AG04450 (cell line): ENCODE measurements around the gene NEK1. TPM values are rescaled to one million over a fixed set of nuclear protein-coding genes. Genes with fewer than 3 reads are reported as not detected.
A peak's percentile ranks its signal among the peaks of the same experiment; 100 is the strongest.
"Not testable (repeated sequence)": the region's sequence is repeated elsewhere in the genome, so short reads cannot be mapped to it uniquely, and the experiment has no call there.

Experiments
- CTCF ChIA-PET: fragments of 300-600, 350-600 bp; formaldehyde crosslinking; extraction: SDS; loops from one replicate; lab custom pipeline; 2022; ENCODE audit warnings: antibody characterized with exemption, inconsistent platforms; lab: Charles Lee
- POLR2A ChIA-PET: fragments of 350-600 bp; formaldehyde crosslinking; extraction: SDS; loops from one replicate; lab custom pipeline; 2021; ENCODE audit warnings: antibody characterized with exemption, inconsistent platforms; lab: Yijun Ruan, JAX
- DNase-seq: peaks from one replicate; pipeline ENCODE4 v3.0.0-alpha.2; 2011; ENCODE audit warnings: low read depth, low spot score
- H3K27ac ChIP-seq: one replicate; pipeline ENCODE4 v1.5.1; 2012; ENCODE audit warnings: low read depth, low read length, control low read depth
- H3K27me3 ChIP-seq: one replicate; pipeline ENCODE4 v1.6.0; 2012; ENCODE audit warnings: low read length; ENCODE audit not compliant: control insufficient read depth, insufficient read depth
- H3K4me3 ChIP-seq: 2 replicates; pipeline ENCODE4 v1.5.1; 2011; ENCODE audit warnings: mild to moderate bottlenecking, low read depth, low read length, control low read depth
- H3K9me3 ChIP-seq: 2 replicates; pipeline ENCODE4 v1.5.1; 2012; ENCODE audit warnings: low read length; ENCODE audit not compliant: control insufficient read depth, insufficient read depth
- polyA plus RNA-seq: library from polyadenylated mRNA; depleted of rRNA; stranded (reverse); fragments of >200 nt; gene quantifications from 2 replicates; pipeline ENCODE4 v1.2.3, GENCODE V29; 2011
- TF ChIP-seq, protein P1 (sequence below): IDR thresholded peaks from 2 replicates; pipeline ENCODE4 v1.5.1; 2011; ENCODE audit warnings: low read depth, low read length, control low read depth, inconsistent platforms

The NEK1 gene
- polyA plus RNA-seq, 1 experiment = 7.7 TPM

- no peak for DNase-seq
- TF ChIP-seq, protein P1, sequence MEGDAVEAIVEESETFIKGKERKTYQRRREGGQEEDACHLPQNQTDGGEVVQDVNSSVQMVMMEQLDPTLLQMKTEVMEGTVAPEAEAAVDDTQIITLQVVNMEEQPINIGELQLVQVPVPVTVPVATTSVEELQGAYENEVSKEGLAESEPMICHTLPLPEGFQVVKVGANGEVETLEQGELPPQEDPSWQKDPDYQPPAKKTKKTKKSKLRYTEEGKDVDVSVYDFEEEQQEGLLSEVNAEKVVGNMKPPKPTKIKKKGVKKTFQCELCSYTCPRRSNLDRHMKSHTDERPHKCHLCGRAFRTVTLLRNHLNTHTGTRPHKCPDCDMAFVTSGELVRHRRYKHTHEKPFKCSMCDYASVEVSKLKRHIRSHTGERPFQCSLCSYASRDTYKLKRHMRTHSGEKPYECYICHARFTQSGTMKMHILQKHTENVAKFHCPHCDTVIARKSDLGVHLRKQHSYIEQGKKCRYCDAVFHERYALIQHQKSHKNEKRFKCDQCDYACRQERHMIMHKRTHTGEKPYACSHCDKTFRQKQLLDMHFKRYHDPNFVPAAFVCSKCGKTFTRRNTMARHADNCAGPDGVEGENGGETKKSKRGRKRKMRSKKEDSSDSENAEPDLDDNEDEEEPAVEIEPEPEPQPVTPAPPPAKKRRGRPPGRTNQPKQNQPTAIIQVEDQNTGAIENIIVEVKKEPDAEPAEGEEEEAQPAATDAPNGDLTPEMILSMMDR = no peak
- H3K9me3 ChIP-seq = no peaks in the 10 kb centered on the region; the same call in 1 of the 2 replicates
- H3K27me3 ChIP-seq = no peaks in the 10 kb centered on the region
- ChIA-PET CTCF (interaction anchor here (1.2 to 1.7 kb wide), 2 partner anchors 14 to 61 kb away, joined by 3 to 10 read pairs; partner anchors contain the start of gene NEK1), POLR2A (no interaction called here)
- no peak overlapping the region for H3K4me3 ChIP-seq
- no peak overlapping the region for H3K27ac ChIP-seq
Measured at GRCh38 chr4:169627307-169627706, 14.9 kb upstream of the NEK1 start.

DNA sequence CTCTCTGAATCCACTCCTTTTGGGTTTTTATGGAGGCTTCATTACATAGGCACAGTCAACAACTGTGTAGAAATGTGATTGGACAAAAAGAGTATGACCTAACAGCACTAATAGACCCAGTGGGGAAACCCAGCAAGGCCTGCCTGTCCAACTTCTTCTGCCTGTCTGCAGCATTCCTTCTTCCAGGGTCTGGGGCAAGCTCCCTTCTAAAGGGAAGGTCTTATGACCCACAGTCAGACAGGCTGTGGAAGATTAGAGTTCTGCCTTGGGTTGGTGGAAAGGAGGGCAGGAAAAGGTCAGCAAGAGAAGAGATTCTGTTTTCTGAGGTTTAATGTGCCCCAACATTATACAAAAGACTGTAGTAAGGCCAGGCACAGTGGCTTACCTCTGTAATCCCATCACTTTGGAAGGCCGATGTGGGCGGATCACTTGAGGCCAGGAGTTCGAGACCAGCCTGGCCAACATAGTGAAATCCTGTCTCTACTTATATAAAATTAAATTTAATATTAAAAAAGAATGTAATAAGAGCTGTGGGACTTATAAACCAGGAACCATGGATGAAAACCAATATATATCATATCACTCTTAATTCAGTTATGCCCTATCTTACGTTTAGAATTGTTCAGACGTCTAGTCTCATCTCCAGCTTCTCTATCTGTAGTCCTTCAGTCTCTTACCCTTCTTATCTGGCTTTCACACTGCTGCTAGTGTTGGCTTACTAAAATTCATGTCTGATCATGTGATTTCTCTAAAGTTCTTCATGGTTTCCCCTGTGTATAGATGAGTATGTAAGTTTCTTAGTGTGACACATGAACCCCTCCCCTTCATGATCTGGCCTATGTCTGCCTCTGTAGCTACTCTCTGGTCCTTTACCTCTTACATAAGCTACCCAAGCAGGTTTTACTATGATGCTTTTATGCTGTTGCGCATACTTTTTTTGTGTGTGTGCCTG, 14.2 kb upstream of the NEK1 start:
- no peak overlapping the region for H3K27ac ChIP-seq
- DNase-seq = no peak
- POLR2A ChIA-PET = no interaction called here

DNA sequence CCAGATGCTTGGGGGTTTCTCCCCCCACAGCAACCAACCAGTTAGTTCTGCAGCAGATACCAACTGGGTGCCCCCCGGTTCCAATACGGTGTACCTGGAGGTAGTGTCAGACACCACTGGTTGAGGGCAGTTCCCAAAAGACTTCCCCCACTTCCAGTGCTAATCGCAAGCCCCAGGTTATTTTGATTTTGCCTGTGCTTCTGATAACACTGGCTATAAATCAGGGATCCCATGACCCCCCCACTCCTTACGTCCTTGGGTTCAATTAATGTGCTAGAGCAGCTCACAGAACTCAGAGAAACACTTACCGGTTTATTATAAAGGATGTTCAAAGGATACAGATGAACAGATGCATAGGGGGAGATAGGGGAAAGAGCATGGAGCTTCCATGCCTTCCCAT, 13.5 kb upstream of the NEK1 start:
- no peak overlapping the region for H3K27ac ChIP-seq
- ChIA-PET CTCF (interaction anchor here (1.7 kb wide), 1 partner anchor 13 kb away, joined by 10 read pairs; the partner anchor contains the start of gene NEK1), POLR2A (no interaction called here)
- TF ChIP-seq, protein P1 = no peak
- no peak for DNase-seq
- no peak overlapping the region for H3K4me3 ChIP-seq
- no peaks in the 10 kb centered on the region for H3K9me3 ChIP-seq
- H3K27me3 ChIP-seq = no peaks in the 10 kb centered on the region

More for the DNA sequence above, 14.2 kb upstream of the NEK1 start:
- H3K4me3 ChIP-seq = no peak overlapping the region
- H3K9me3 ChIP-seq = no peaks in the 10 kb centered on the region; the same call in 1 of the 2 replicates
- no peaks in the 10 kb centered on the region for H3K27me3 ChIP-seq
- CTCF ChIA-PET = interaction anchor here (1.2 to 1.7 kb wide), 2 partner anchors 14 to 60 kb away, joined by 3 to 10 read pairs; partner anchors contain the start of gene NEK1
- TF ChIP-seq, protein P1 = no peak

DNA sequence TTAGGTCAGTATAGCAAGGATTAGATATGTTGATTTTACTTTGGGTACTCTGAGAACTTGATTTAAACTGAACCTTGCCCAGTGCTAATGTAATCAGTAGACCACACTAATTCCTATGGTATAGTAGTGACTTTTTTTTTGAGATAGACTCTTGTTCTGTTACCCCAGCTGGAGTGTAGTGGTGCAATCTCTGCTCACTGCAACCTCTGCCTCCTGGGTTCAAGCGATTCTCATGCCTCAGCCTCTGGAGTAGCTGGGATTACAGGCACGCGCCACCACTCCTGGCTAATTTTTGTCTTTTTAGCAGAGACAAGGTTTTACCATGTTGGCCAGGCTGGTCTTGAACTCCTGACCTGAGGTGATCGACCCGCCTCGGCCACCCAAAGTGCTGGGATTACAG, 11.6 kb upstream of the NEK1 start:
- CTCF ChIA-PET = not testable (repeated sequence)

GRCh38 chr4:169622566-169622965, 10.2 kb upstream of the NEK1 start:
- H3K27me3 ChIP-seq = no peaks in the 10 kb centered on the region
- CTCF ChIA-PET = no interaction called here
- H3K27ac ChIP-seq = no peak overlapping the region
- TF ChIP-seq, protein P1 = no peak
- H3K9me3 ChIP-seq = no peaks in the 10 kb centered on the region
- no peak for DNase-seq
- POLR2A ChIA-PET = interaction anchor here (0.9 to 1.7 kb wide), 2 partner anchors 18 to 37 kb away, joined by 3 to 6 read pairs; no protein-coding TSS in a partner anchor
- peak overlapping the region; percentile 92 for H3K4me3 ChIP-seq

More for the DNA sequence above, 11.6 kb upstream of the NEK1 start:
- POLR2A ChIA-PET, H3K27me3 ChIP-seq, DNase-seq, H3K27ac ChIP-seq, H3K9me3 ChIP-seq, H3K4me3 ChIP-seq: not testable (repeated sequence)
